Thyroid gland (tissue), 4 donors: ENCODE measurements around the gene HKDC1. TPM values are rescaled to one million over a fixed set of nuclear protein-coding genes. Genes with fewer than 3 reads are reported as not detected.

Source experiments
- DNase-seq, 2 donors: peaks; one replicate each; pipeline ENCODE4 v3.0.0-alpha.2; 2019
- H3K27ac ChIP-seq, 3 donors: fragments of 200-600 bp; sonication (generic); 1 replicate in 2 of 3; 2 replicates in 1 of 3; pipeline ENCODE4 v1.5.1; 2016 to 2019; ENCODE audit warnings: mild to moderate bottlenecking in 1 of 3, moderate library complexity in 1 of 3
- H3K27me3 ChIP-seq: fragments of 200-600 bp; sonication (generic); one replicate; pipeline ENCODE4 v1.5.1; 2019
- H3K36me3 ChIP-seq, 2 donors: fragments of 200-600 bp; sonication (generic); one replicate each; pipeline ENCODE4 v1.5.1; 2016 to 2019
- H3K4me1 ChIP-seq, 2 donors: fragments of 200-600 bp; sonication (generic); one replicate each; pipeline ENCODE4 v1.5.1; 2017 to 2019
- H3K4me3 ChIP-seq, 3 donors: fragments of 200-600 bp; sonication (generic); replicated peaks in 1 of 3; 1 replicate in 2 of 3; 2 replicates in 1 of 3; pipeline ENCODE4 v1.5.1; 2016; ENCODE audit warnings: mild to moderate bottlenecking in 1 of 3
- H3K9me3 ChIP-seq: fragments of 200-600 bp; sonication (generic); one replicate; pipeline ENCODE4 v1.5.1; 2017
- POLR2A ChIP-seq, 2 donors: fragments of 450-650 bp; IDR thresholded peaks; one replicate each; pipeline ENCODE4 v1.6.1; 2017; ENCODE audit warnings: antibody characterized with exemption in 2 of 2, mild to moderate bottlenecking in 2 of 2, moderate library complexity in 1 of 2
- WGBS, 2 donors: methylation state at CpG; one replicate each; pipeline ENCODE4 v1.1.5; 2017; 5-methylcytosine and 5-hydroxymethylcytosine counted together
- intact Hi-C: fragments of 100-400 bp; cut with DNase I; formaldehyde crosslinking; loops from one replicate; pipeline ENCODE4 v1.15.1; 2023
- total RNA-seq, 4 donors: library from RNA; depleted of rRNA; stranded (reverse); fragments of >200 nt; gene quantifications; one replicate each; pipeline ENCODE4 v1.2.3, GENCODE V29; 2016
- TF ChIP-seq, protein P1 (sequence below), 6 experiments: fragments of 200-600 bp in 3 of 6; fragments of 450-650 bp in 3 of 6; sonication (generic) in 3 of 6; IDR thresholded peaks; one replicate each; pipeline ENCODE4 v1.5.1; 2016 to 2019; ENCODE audit warnings: antibody characterized with exemption in 6 of 6, mild to moderate bottlenecking in 2 of 6, inconsistent platforms in 1 of 6, moderate library complexity in 1 of 6

Gene HKDC1
- total RNA-seq, 4 donors from 2014 or later = 2.4 to 21.1 (median 8.5) TPM

DNA sequence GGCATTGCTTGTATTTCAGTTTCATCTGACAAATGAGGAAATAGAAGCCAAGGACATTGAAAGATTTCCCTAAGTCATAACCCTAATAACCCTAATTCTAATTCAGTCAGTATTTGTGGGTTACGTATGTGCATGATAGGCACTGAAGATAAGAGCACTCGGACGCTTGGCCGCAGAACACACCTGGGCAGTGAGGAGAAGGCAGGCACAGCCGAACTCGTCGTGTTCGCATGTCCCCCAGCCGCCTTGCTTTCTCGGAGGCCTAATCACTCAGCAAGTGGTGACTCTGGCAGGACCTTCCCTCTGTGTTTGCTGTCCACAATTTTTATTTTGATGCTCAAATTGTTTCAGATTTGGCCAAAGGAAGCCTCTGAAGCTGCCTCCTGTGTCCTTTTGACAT is 23.7 kb downstream of the HKDC1 start:
- WGBS, 2 donors = 89 to 95% methylated on average over 10 of the region's 10 CpGs
- Histone ChIP-seq H3K4me1 (no peaks in the 10 kb centered on the region), H3K9me3 (no peaks in the 10 kb centered on the region), H3K27me3 (no peaks in the 10 kb centered on the region), H3K36me3 (no peaks in the 10 kb centered on the region), H3K27ac (no peak overlapping the region), H3K4me3 (no peak overlapping the region)
- no peak for TF ChIP-seq POLR2A (IDR thresholded peaks at IDR 0.05)
- TF ChIP-seq, protein P1, sequence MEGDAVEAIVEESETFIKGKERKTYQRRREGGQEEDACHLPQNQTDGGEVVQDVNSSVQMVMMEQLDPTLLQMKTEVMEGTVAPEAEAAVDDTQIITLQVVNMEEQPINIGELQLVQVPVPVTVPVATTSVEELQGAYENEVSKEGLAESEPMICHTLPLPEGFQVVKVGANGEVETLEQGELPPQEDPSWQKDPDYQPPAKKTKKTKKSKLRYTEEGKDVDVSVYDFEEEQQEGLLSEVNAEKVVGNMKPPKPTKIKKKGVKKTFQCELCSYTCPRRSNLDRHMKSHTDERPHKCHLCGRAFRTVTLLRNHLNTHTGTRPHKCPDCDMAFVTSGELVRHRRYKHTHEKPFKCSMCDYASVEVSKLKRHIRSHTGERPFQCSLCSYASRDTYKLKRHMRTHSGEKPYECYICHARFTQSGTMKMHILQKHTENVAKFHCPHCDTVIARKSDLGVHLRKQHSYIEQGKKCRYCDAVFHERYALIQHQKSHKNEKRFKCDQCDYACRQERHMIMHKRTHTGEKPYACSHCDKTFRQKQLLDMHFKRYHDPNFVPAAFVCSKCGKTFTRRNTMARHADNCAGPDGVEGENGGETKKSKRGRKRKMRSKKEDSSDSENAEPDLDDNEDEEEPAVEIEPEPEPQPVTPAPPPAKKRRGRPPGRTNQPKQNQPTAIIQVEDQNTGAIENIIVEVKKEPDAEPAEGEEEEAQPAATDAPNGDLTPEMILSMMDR (IDR thresholded peaks at IDR 0.05) = no peak
- DNase-seq = no peak
- intact Hi-C loops = no loop called here

DNA sequence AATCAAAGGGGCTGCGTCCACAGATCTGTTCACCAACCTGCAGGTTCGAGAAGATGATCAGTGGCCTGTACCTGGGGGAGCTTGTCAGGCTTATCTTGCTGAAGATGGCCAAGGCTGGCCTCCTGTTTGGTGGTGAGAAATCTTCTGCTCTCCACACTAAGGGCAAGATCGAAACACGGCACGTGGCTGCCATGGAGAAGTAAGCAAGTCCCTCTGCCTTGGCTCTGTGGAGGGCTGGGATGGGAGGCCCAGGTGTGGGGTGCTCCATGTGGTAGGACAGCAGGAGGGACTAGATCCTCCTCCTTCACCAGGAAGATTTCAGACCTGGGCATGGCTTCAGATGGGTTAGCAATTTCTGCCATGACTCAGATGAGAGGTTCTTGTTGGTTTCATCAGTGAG is 25.9 kb downstream of the HKDC1 start:
- DNase-seq = no peak
- no peak overlapping the region for H3K27ac ChIP-seq
- intact Hi-C loops = no loop called here
- no peaks in the 10 kb centered on the region for H3K27me3 ChIP-seq
- no peaks in the 10 kb centered on the region for H3K4me1 ChIP-seq
- H3K9me3 ChIP-seq = no peaks in the 10 kb centered on the region
- WGBS, 2 donors = 87 to 93% methylated on average over 5 of the region's 5 CpGs
- H3K36me3 ChIP-seq = no peaks in the 10 kb centered on the region
- TF ChIP-seq POLR2A (IDR thresholded peaks at IDR 0.05) = no peak
- TF ChIP-seq, protein P1 (IDR thresholded peaks at IDR 0.05) = no peak
- H3K4me3 ChIP-seq = no peak overlapping the region

DNA sequence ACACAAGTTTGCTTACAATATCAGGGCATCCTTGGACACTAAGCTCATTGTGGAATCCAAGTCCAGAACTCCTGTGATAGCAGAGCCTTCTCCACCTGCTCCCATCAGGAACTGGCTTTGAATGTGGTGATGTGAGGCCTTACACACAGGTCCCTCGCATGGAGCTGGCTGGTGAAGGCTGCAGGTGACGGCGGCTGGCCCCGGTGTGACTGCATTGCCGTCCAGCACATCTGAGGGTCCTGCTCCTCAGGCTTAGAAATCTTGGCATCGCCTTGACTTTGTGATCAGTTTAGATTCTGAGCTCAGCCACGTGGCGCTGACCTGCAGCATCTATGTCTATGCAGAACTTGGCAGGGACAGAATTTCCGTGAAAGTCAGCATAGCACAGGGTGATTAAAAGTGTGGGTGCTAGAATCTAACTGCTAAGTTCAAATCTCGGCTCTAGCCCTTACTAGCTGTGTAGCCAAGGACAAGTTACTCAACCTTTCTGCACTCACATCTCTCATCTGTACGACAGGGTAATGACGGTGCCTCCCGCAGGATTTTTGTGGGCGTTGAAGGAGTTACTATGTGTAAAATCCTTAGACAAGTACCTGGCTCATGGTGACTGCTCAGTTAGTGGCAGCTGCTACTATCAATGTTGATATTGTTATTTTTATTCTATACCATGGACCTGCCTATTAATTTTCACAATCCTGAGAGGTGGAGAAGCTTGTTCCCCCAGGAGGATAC is 26.6 kb downstream of the HKDC1 start:
- WGBS, 2 donors = 90 to 91% methylated on average over 12 to 13 of the region's 14 CpGs
- intact Hi-C loops = no loop called here
- H3K36me3 ChIP-seq = no peaks in the 10 kb centered on the region
- DNase-seq = no peak
- no peak overlapping the region for H3K4me3 ChIP-seq
- no peaks in the 10 kb centered on the region for H3K4me1 ChIP-seq
- TF ChIP-seq, protein P1 (IDR thresholded peaks at IDR 0.05) = no peak
- TF ChIP-seq POLR2A (IDR thresholded peaks at IDR 0.05) = no peak
- H3K27ac ChIP-seq = no peak overlapping the region
- H3K9me3 ChIP-seq = no peaks in the 10 kb centered on the region
- H3K27me3 ChIP-seq = no peaks in the 10 kb centered on the region

DNA sequence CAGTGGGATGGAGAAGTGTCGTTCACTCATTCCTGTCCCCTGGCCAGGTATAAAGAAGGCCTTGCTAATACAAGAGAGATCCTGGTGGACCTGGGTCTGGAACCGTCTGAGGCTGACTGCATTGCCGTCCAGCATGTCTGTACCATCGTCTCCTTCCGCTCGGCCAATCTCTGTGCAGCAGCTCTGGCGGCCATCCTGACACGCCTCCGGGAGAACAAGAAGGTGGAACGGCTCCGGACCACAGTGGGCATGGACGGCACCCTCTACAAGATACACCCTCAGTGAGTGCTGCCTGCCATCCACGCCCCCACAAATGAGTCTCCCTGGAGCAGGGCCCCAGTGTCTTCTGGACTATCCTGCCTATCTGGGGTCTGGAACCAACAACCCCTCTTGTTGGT is 27.2 kb downstream of the HKDC1 start:
- 94 to 97% methylated on average over 13 of the region's 13 CpGs for WGBS, 2 donors

More for the DNA sequence above, 27.2 kb downstream of the HKDC1 start:
- H3K36me3 ChIP-seq = no peaks in the 10 kb centered on the region
- TF ChIP-seq, protein P1 (IDR thresholded peaks at IDR 0.05) = no peak
- TF ChIP-seq POLR2A (IDR thresholded peaks at IDR 0.05) = no peak
- DNase-seq = no peak
- intact Hi-C loops = no loop called here
- no peaks in the 10 kb centered on the region for H3K9me3 ChIP-seq
- no peak overlapping the region for H3K27ac ChIP-seq
- H3K27me3 ChIP-seq = no peaks in the 10 kb centered on the region
- H3K4me3 ChIP-seq = no peak overlapping the region
- no peaks in the 10 kb centered on the region for H3K4me1 ChIP-seq
